HG03064 (cell line): ENCODE data around the gene TPM1.
"Not testable (repeated sequence)": the region's sequence is repeated elsewhere in the genome, so short reads cannot be mapped to it uniquely, and the experiment has no call there.

Experiments
- ATAC-seq: cut with Tn5 transposase; IDR thresholded peaks from one replicate; pipeline ENCODE4 v1.9.1; 2021; ENCODE audit warnings: low read depth; ENCODE audit not compliant: unreplicated experiment

Gene TPM1

GRCh38 chr15:63090472-63090871 lies 47.9 kb downstream of the TPM1 start:
- ATAC-seq = no peak

DNA sequence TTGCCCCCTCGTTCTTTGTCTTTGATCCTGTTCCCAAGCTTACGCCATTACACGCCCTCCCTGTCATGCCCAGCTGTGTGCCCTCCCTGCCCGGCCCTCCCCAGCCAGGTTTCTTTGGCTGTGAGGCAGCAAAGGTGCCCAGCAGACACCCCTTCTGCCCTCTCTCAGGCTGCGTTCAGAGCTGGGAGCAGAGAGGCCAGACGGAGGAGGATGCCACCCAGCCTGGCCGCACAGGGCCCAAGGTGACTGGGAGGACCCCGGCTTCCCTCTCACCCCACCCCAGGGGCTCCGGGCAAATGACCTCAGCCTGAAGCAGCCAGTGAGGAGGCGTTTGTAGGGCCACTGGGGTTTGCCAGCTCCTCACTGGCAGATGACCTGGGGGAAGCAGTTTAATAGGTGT lies 48.3 kb downstream of the TPM1 start:
- no peak for ATAC-seq

- ATAC-seq = no peak
These were observed 49.3 kb downstream of the TPM1 start for GRCh38 chr15:63091679-63092446.

- ATAC-seq = no peak
These were observed 51.1 kb downstream of the TPM1 start for GRCh38 chr15:63093486-63094205.

DNA sequence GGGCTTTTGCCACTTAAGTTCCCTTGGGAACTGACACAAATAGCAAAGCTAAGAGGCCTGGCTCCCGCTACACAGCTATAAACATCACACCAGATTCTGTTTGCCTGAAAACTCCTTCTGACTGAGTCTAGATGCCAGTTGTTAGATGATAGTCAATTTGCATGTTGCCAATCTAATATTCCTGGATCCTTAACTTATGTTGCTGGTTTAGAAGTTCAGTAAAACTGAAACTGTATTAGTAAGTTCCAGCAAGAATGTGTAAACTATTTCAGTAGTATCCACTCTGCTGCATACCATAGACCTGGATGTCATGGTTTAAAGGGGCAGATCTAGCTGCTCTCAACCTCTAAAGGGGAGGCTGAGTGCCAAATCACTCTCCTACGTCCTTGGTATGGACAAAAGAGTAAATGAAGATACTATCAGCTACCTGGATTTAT lies 52.0 kb downstream of the TPM1 start:
- no peak for ATAC-seq

- ATAC-seq = no peak
These were observed 53.6 kb downstream of the TPM1 start for GRCh38 chr15:63096178-63096577.

DNA sequence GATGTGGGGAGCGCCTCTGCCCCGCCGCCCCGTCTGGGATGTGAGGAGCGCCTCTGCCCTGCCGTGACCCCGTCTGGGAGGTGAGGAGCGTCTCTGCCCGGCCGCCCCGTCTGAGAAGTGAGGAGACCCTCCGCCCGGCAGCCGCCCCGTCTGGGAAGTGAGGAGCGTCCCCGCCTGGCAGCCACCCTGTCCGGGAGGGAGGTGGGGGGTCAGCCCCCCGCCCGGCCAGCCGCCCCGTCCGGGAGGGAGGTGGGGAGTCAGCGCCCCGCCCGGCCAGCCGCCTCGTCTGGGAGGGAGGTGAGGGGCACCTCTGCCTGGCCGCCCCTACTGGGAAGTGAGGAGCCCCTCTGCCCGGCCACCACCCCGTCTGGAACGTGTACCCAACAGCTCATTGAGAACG lies 56.4 kb downstream of the TPM1 start:
- not testable (repeated sequence) for ATAC-seq

DNA sequence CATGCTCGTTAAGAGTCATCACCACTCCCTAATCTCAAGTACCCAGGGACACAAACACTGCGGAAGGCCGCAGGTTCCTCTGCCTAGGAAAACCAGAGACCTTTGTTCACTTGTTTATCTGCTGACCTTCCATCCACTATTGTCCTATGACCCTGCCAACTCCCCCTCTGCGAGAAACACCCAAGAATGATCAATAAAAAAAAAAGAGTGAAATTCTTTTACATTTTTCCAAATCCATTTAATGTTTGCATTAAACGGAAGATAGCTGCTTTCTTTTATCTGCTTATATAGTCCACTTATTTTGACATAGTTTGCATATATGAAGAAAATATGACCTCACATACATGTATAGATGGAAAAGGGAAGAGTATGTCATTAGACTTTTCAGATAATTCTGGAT lies 57.0 kb downstream of the TPM1 start:
- ATAC-seq = not testable (repeated sequence)

- ATAC-seq = no peak
These were observed 60.9 kb downstream of the TPM1 start for GRCh38 chr15:63103416-63103815.

DNA sequence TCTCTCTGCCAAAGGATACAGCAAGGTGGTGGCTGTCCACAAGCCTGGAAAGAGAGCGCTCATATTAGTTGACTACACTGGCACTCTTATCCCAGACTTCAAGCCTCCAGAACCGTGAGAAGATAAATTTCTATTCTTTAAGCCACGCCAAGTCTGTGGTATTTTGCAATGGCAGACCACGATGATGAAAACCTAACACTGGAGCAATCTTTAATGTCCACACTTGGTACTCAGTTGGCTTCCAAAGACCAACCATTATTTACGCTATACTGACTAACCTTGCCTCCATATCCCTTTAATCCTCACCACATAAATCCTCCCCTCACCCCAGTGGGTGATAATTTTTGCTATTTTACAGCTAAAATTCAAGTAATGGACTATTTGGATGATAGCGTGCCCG lies 62.2 kb downstream of the TPM1 start:
- ATAC-seq = no peak

- ATAC-seq = not testable (repeated sequence)
These were observed 62.8 kb downstream of the TPM1 start for GRCh38 chr15:63105354-63105753.

DNA sequence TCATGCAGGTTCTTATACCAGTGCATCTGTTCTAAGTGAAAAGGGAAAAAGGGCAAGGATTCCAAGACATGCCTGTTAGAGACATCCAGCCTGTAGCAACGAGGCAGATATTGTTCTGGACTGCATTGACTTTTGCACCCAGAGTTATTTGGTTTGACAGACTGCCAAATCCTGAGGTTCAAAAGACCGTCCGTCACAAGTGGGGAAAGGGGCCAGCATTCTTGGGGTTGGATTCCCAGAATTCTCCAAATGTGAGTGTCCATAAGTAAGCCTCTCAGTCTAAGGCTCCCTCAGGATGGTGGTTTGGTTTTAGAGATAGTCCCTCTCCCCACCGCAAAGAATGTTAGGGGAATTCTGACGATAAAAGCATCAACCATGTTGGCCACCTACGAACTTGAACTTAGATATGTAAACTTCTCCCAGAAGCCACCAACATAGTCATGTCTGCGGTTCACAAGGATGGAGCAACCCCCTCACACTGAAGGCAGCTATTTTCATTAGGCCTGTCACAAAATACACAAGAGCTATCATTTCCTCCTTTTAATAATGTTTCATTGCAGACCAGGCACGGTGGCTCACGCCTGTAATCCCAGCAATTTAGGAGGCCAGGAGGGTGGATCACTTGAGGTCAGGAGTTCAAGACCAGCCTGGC lies 65.5 kb downstream of the TPM1 start:
- no peak for ATAC-seq

DNA sequence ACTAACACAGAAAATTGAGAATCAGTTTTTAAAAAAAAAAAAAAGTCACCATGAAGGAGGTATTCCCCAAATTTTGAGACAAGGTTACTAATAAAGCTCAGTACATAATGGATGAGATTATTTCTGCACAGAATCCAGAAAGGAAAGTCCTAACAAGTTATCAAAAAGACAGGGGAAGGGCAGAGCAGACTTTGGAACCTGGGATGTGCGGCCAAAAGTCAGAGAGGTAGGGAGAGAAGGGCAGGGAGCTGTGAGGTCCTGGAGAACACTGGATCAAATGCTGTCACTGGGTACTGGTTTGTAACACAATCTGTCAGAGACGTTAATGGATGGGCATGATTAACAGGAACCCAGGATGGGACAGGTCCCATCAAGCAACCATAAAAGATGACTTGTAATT lies 67.0 kb downstream of the TPM1 start:
- ATAC-seq = no peak

GRCh38 chr15:63109920-63110319 lies 67.4 kb downstream of the TPM1 start:
- no peak for ATAC-seq

- ATAC-seq = no peak
These were observed 68.0 kb downstream of the TPM1 start for GRCh38 chr15:63110428-63111026.

DNA sequence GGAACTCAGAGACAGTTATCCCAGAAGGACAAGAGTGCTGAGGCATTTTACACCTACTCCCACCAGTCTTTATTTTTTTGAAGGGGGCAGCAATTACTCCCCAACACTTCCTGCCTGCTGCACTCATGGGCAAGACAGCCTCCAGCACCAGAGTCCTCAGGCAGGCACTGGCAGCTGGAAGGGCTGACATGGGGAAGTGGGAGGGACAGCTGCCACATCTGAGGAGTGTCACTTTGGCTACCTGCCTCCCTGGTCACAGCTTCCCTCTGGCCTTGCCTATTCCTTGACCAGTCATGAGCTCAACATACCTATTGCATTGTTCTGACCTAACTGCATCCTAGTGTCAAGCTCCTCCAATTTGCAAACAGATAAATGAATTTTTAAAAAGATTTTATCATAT lies 68.9 kb downstream of the TPM1 start:
- ATAC-seq = no peak

DNA sequence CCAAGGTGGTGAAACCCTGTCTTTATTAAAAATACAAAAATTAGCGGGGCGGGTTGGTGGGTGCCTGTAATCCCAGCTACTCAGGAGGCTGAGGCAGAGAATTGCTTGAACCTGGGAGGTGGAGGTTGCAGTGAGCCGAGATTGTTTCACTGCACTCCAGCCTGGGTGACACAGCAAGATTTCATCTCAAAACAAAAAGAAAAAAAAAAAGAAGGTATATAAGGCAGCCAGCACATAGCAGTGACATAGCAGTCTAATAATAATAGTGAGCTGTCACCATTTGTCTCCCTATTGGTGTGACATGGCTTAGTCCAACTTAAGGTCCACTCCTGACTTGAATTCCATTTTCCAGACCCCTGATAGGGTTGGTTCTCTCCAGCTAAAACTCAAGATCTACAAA lies 70.3 kb downstream of the TPM1 start:
- no peak for ATAC-seq

DNA sequence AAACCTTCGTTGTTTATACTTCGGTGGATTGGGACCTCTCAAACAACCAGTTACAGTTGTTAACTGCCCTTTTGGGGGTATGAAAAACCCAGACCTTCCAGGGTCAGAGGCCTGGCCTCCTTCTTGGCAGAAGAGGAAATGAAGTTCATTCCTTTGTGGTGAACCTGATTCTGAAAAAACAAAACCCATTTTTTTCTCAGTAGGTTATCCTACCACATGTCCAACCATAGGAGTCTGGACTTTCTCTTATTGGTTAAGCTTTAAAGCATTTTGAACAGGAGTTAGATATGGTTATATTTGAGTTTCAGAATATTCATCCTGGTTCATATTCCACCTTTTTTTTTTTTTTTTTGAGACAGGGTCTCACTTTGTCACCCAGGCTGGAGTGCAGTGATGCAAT lies 71.9 kb downstream of the TPM1 start:
- ATAC-seq = no peak
